Natural killer cell (primary cell): ENCODE results near the gene CCDC88C. TPM values are rescaled to one million over a fixed set of nuclear protein-coding genes. Genes with fewer than 3 reads are reported as not detected.

ENCODE experiments used
- ATAC-seq, 3 donors: fragments of 150-1000 bp in 2 of 3; fragments of 200-7000 bp in 1 of 3; cut with Tn5 transposase; 1 replicate in 1 of 3; 2 replicates in 2 of 3; pipeline ENCODE4 v1.10.0; 2021; ENCODE audit warnings: mild to moderate bottlenecking in 2 of 3, moderate library complexity in 2 of 3
- DNase-seq, 2 donors: peaks; one replicate each; pipeline versions ENCODE4 v3.0.0 to v3.0.0-alpha.2; 2013 to 2021; ENCODE audit warnings: mixed read lengths in 1 of 2
- H3K27ac ChIP-seq: one replicate; pipeline ENCODE4 v1.5.1; 2013; ENCODE audit warnings: mild to moderate bottlenecking, low read length
- H3K27me3 ChIP-seq: one replicate; pipeline ENCODE4 v1.6.1; 2013; ENCODE audit warnings: low read length; ENCODE audit not compliant: control insufficient read depth, insufficient read depth
- H3K36me3 ChIP-seq: one replicate; pipeline ENCODE4 v1.6.1; 2013; ENCODE audit warnings: low read length; ENCODE audit not compliant: control insufficient read depth, insufficient read depth
- H3K4me1 ChIP-seq: one replicate; pipeline ENCODE4 v1.6.1; 2013; ENCODE audit warnings: low read length; ENCODE audit not compliant: control insufficient read depth, insufficient read depth
- H3K4me3 ChIP-seq: one replicate; pipeline ENCODE4 v1.5.1; 2013; ENCODE audit warnings: low read length
- H3K9me3 ChIP-seq: one replicate; pipeline ENCODE4 v1.6.1; 2013; ENCODE audit warnings: low read length; ENCODE audit not compliant: control insufficient read depth, insufficient read depth
- H3K27ac Mint-ChIP-seq, 2 donors: one replicate each; pipeline ENCODE4 v1.8.0; 2022; ENCODE audit warnings: mild to moderate bottlenecking in 2 of 2, mixed read lengths in 2 of 2, moderate library complexity in 1 of 2
- H3K27me3 Mint-ChIP-seq, 2 donors: one replicate each; pipeline ENCODE4 v1.8.0; 2022; ENCODE audit warnings: low read depth in 2 of 2, mixed read lengths in 2 of 2
- H3K36me3 Mint-ChIP-seq: one replicate; pipeline ENCODE4 v1.8.0; 2022; ENCODE audit warnings: mixed read lengths
- H3K4me1 Mint-ChIP-seq, 2 donors: one replicate each; pipeline ENCODE4 v1.8.0; 2022; ENCODE audit warnings: mixed read lengths in 2 of 2
- H3K4me3 Mint-ChIP-seq: one replicate; pipeline ENCODE4 v1.8.0; 2022; ENCODE audit warnings: mild to moderate bottlenecking, moderate library complexity, mixed read lengths
- H3K9me3 Mint-ChIP-seq, 2 donors: one replicate each; pipeline ENCODE4 v1.8.0; 2022; ENCODE audit warnings: mixed read lengths in 2 of 2
- CTCF ChIP-seq: fragments of 200-600 bp; IDR thresholded peaks from one replicate; pipeline ENCODE4 v1.8.0; 2022; ENCODE audit warnings: antibody characterized with exemption
- WGBS: methylation state at CpG from one replicate; pipeline ENCODE4 v1.1.7; 2013; ENCODE audit warnings: missing lambda C conversion rate; ENCODE audit not compliant: insufficient coverage; 5-methylcytosine and 5-hydroxymethylcytosine counted together
- intact Hi-C: fragments of 100-400 bp; cut with micrococcal nuclease; formaldehyde crosslinking; loops from one replicate; pipeline ENCODE4 v1.14.2; 2022
- total RNA-seq, 4 donors: library from RNA; stranded (reverse); fragments of 120-200 nt in 1 of 4; gene quantifications; one replicate each; pipeline versions ENCODE4 v1.2.3 to v1.2.4, GENCODE V29; 2013 to 2022

Gene CCDC88C
- total RNA-seq, 3 donors from 2014 or later (not counting 1 experiment from before 2014, with no cell fraction given) = 432 to 516 (median 438) TPM

GRCh38 chr14:91371990-91372375 is 45.6 kb downstream of the CCDC88C start:
- no peaks in the 10 kb centered on the region for H3K27me3 Mint-ChIP-seq
- peaks cover 94 to 97% of the 10 kb centered on the region in 2 donors for H3K4me1 Mint-ChIP-seq
- no peaks in the 10 kb centered on the region for H3K9me3 Mint-ChIP-seq
- no peaks in the 10 kb centered on the region for H3K27me3 ChIP-seq
- no peak for TF ChIP-seq CTCF
- H3K4me3 Mint-ChIP-seq = peak overlapping the region; percentile 84
- DNase-seq (no peak), ATAC-seq (no peak)
- H3K4me3 ChIP-seq = no peak overlapping the region
- H3K36me3 Mint-ChIP-seq = no peaks in the 10 kb centered on the region
- H3K27ac Mint-ChIP-seq = peak overlapping the region; percentile 96 to 98
- H3K36me3 ChIP-seq = peaks cover 5% of the 10 kb centered on the region
- 90% methylated on average over 3 of the region's 4 CpGs for WGBS
- peaks cover 98% of the 10 kb centered on the region for H3K4me1 ChIP-seq
- no peaks in the 10 kb centered on the region for H3K9me3 ChIP-seq
- intact Hi-C loops = no loop called here
- peak overlapping the region; percentile 86 for H3K27ac ChIP-seq

- H3K4me3 Mint-ChIP-seq = peak overlapping the region; percentile 84
- Histone ChIP-seq H3K4me3 (no peak overlapping the region), H3K9me3 (no peaks in the 10 kb centered on the region), H3K36me3 (peaks cover 5% of the 10 kb centered on the region), H3K27ac (peak overlapping the region; percentile 86), H3K27me3 (no peaks in the 10 kb centered on the region), H3K4me1 (peaks cover 98% of the 10 kb centered on the region)
- no peak for TF ChIP-seq CTCF
- peak in 1 of 2 donors; percentile 45 for DNase-seq
- H3K9me3 Mint-ChIP-seq = no peaks in the 10 kb centered on the region
- intact Hi-C loops = no loop called here
- peak overlapping the region; percentile 96 to 98 for H3K27ac Mint-ChIP-seq
- H3K27me3 Mint-ChIP-seq = no peaks in the 10 kb centered on the region
- peaks cover 95 to 97% of the 10 kb centered on the region in 2 donors for H3K4me1 Mint-ChIP-seq
- WGBS = 71% methylated on average over 19 of the region's 19 CpGs
- H3K36me3 Mint-ChIP-seq = no peaks in the 10 kb centered on the region
- ATAC-seq = no peak
Observed at GRCh38 chr14:91371011-91371989, 46.3 kb downstream of the CCDC88C start.

GRCh38 chr14:91369628-91370445 is 47.8 kb downstream of the CCDC88C start:
- Mint-ChIP-seq H3K4me3 (peak overlapping the region; percentile 74), H3K27me3 (no peaks in the 10 kb centered on the region), H3K4me1 (peaks cover 88 to 95% of the 10 kb centered on the region in 2 donors), H3K36me3 (no peaks in the 10 kb centered on the region), H3K9me3 (no peaks in the 10 kb centered on the region), H3K27ac (peak overlapping the region; percentile 96 to 98)
- peak in 1 of 2 donors; percentile 71 for DNase-seq
- Histone ChIP-seq H3K4me1 (peaks cover 98% of the 10 kb centered on the region), H3K27me3 (no peaks in the 10 kb centered on the region), H3K4me3 (no peak overlapping the region), H3K27ac (peak overlapping the region; percentile 41), H3K9me3 (no peaks in the 10 kb centered on the region), H3K36me3 (peaks cover 5% of the 10 kb centered on the region)
- intact Hi-C loops = no loop called here
- no peak for ATAC-seq
- WGBS = 79% methylated on average over 24 of the region's 24 CpGs
- TF ChIP-seq CTCF = no peak
